ENCODE data around the gene MRPL9. TPM values are rescaled to one million over a fixed set of nuclear protein-coding genes. Genes with fewer than 3 reads are reported as not detected.

The MRPL9 gene
- total RNA-seq, result 44.4 TPM

GRCh38 chr1:151762941-151763921 lies at the start of gene MRPL9:
TSS of gene MRPL9 (minus strand) at chr1:151763496. CDS start at chr1:151763479, 17 bp downstream.
- peak; percentile 85 for DNase-seq (ENCODE audit: low spot score)
- intact Hi-C loops (cut with DNase I), result no loop called here
- ATAC-seq, result peak; percentile 98

DNA sequence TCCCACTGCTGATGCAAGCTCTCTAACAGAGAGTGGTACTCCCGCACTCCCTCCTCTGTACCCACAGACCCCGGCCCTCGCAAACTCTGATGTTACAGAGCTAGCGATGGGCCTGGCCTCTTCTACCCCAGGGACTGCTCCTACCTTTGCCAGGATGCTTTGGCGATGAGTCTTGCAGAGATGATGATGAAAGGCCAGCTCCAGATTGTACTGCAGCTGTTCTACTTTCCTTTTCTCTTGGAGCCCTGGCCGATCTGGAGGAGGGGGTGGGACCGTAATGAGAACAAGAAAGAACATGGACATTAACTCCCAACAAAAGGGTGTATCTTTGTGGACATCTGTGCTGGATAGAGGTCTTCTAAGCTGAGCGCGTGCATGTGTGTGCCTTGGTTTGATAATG lies 47.9 kb upstream of the MRPL9 start:
- ATAC-seq (no peak), DNase-seq (ENCODE audit: low spot score) (no peak)
- intact Hi-C loops (cut with DNase I), result no loop called here

GRCh38 chr1:151809985-151810556 lies 46.8 kb upstream of the MRPL9 start:
- no peak for ATAC-seq
- DNase-seq (ENCODE audit: low spot score), result no peak
- intact Hi-C loops (cut with DNase I), result no loop called here

- ATAC-seq, result no peak
- intact Hi-C loops (cut with DNase I), result no loop called here
- no peak for DNase-seq (ENCODE audit: low spot score)
Observed at GRCh38 chr1:151809290-151809984, 46.1 kb upstream of the MRPL9 start.

DNA sequence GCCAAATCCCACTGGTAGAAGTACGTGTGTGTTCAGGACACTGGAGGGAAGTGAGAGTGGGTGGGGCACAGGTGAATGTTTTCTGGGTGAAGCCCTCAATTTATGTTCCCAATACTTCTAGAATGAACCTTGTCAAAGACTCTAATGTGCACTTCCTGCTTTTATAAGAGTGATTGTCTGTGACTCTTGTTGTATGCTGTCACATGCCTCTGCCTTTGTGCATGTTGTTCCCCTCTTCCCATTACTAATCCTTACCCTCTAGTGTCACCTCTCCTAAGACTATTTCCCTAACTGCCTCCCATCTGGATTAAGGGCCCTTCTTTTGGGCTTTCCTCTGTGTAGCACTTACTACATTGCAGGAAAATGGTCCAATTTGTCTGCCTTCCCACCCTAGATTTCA lies 44.5 kb upstream of the MRPL9 start:
- intact Hi-C loops (cut with DNase I), result no loop called here
- ATAC-seq, result no peak
- peak; percentile 28 for DNase-seq (ENCODE audit: low spot score)

- intact Hi-C loops (cut with DNase I), result no loop called here
- DNase-seq (ENCODE audit: low spot score), result peak; percentile 45
- no peak for ATAC-seq
Observed at GRCh38 chr1:151807131-151807530, 43.8 kb upstream of the MRPL9 start.

- ATAC-seq (no peak), DNase-seq (ENCODE audit: low spot score) (peak; percentile 45)
- intact Hi-C loops (cut with DNase I), result no loop called here
Observed at GRCh38 chr1:151806170-151806569, 42.9 kb upstream of the MRPL9 start.

DNA sequence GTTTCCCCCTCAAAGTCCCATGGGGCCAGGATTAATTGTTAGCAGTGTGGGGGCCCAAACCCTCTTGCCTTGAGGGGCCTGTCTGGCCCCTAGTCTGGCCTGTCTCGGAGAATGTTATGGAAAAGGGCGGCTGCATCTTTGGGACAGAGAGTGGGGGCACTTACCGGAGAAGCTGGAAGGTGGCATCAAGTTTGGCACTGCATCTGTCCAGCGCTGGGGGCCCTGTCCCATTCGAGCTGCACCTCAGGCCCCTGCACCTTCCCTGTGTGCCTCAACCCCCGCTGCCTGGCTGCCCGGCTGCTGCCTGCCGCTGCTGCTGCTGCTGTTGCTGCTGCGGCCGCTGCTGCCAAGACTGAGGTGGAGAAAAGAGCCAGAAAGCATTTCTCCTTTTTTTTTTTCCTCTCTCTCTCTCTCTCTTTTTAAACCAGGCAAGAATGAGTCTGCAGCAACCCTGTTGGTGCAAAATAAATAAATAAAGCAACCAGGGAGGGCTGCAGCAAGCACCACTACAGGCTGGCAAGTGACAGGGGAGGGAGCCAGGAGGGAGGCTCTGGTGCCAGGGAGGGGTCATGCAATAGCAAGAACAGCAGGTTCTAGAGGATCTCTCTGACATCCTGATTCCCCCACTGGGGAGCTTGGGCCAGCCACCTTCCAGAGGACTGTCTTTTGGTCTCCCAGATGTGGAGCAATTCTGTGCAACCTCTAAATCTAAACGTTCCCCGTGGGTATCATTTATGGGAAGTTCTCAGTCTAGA lies 41.9 kb upstream of the MRPL9 start, which contains the start of gene LINGO4:
LINGO4 (minus strand) TSS at position 354 of the 755 bp plus-strand sequence. CDS start 2,715 bp downstream, outside the sequence.
- intact Hi-C loops (cut with DNase I), result no loop called here
- ATAC-seq (no peak), DNase-seq (ENCODE audit: low spot score) (peak; percentile 31)

GRCh38 chr1:151803915-151804314 lies 40.6 kb upstream of the MRPL9 start:
- intact Hi-C loops (cut with DNase I), result no loop called here
- ATAC-seq (no peak), DNase-seq (ENCODE audit: low spot score) (no peak)

GRCh38 chr1:151803164-151803563 lies 39.9 kb upstream of the MRPL9 start:
- intact Hi-C loops (cut with DNase I), result no loop called here
- no peak for ATAC-seq
- peak; percentile 27 for DNase-seq (ENCODE audit: low spot score)

DNA sequence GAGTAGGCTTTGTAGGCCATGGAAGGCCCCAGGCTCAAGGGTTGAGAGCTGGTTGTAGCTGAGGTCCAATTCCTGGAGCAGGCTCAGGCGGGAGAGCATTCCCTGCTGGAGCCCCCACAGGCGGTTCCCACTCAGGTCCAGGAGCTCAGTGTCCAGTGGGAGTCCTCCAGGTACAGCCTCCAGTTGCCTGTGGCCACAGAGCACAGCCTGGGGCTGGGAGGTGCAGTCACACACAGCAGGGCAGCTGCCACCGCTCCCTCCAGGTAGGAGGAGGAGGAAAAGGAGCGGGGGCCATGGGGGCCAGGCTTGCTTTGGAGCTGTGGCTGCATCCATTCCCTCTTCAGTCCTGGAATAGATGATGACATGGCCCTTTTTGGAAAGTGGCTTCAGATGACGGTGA lies 39.1 kb upstream of the MRPL9 start:
- intact Hi-C loops (cut with DNase I), result no loop called here
- ATAC-seq, result no peak
- DNase-seq (ENCODE audit: low spot score), result no peak

DNA sequence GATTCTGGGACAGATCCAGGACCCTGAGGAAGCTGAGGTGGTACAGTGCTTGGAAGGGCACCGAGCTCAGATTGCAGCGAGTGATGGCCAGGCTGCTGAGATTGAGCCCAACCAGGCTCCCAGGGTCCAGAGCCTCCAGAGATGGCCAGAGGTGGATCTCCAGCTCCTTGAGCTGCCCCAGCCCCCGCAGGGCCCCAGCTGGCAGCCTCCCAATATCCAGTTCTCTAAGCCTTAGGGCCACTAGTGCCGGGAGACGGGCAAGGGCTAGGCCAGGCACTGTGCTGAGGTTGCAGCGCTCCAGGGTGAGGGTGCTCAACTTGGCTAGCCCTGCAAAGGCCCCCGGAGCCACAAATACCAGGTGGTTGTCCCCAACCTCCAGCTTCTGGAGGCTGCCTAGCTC lies 38.5 kb upstream of the MRPL9 start:
- no peak for DNase-seq (ENCODE audit: low spot score)

DNA sequence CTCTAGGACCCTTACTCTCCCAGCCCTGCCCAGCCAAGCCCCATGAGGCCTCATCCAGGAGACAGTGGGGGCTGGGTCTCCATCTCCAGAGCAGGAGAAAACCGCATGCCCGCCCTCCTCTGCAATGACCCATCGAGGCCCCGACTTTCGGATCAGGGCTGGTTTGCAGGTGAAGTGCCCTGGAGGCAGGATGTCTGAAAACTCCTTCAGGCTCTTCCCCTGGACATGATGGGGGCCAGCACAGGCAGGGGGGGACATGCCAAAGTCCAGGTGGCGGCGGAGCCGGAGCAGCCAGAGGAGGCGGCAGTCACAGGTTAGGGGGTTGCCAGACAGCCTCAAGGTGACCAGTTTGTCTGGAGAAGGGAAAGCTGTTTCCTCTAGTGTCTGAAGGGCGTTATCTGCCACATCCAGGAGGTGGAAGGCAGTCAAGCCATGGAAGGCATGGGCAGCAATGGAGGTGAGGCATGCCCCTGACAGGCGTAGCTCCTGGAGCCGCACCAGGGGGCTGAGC lies 38.1 kb upstream of the MRPL9 start:
- no peak for ATAC-seq
- intact Hi-C loops (cut with DNase I), result no loop called here
- DNase-seq (ENCODE audit: low spot score), result no peak

More for the DNA sequence above, 38.5 kb upstream of the MRPL9 start:
- intact Hi-C loops (cut with DNase I), result no loop called here
- no peak for ATAC-seq

DNA sequence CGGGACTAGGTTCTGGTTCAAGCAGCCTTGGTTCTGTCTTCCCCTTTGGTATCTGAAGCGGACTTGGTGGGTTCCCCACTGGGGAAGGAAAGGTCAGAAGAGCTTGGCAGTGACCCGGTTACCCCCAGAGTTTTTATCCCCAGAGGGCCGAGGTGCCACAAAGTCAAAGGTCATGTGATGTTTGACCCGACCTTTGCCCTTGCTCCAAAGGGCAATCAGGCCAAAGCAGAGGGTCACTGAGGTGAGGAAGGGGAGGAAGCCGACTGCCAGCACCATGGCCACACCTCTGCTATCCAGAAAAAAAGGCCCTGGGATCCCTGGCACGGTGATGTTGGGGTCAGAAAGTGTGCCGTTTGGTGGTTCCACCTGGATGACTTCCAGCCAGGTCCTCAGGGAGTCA lies 37.5 kb upstream of the MRPL9 start:
- DNase-seq (ENCODE audit: low spot score), result no peak
- intact Hi-C loops (cut with DNase I), result no loop called here
- no peak for ATAC-seq

DNA sequence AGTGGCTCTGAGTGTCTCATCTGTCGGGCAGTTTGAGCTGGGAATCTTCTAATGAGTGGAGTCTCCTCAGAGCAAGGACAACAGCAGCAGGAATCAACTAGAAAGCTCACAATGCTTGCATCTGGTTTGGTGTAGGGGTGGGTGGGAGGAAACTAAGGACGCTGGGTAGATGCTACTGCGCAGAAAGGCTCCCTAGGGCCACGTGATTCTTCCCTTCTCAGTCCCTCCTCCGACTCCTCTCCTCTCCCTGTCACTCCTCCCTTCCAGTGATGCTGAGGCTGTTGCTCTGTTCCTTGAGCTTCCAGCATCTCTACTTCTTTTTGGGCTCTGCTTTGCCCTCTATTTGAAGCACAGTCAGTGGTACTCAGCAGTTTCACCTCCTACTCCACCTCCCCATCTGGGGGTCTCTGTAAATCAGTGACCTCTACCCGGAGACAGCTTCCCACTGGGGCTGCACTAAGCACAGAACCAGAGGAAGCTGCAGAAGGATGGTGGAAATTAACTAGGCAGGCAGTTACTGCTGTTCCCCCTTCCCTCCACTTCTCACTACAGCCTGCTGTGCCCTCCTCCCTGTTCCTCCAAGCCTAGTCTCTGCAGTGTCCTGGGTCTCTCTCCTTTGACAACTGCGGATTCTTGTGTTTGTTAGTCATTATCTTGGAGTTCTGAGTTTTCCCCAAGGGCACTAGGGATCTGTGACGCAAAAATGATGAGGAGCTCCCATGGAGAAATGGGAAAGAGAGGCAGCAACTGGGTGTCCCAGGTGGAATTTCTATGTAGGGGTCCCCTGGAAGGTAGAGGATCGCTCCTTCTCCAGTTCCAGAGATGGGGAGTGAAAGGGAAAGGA lies 36.1 kb upstream of the MRPL9 start:
- DNase-seq (ENCODE audit: low spot score), result no peak
- intact Hi-C loops (cut with DNase I), result no loop called here
- no peak for ATAC-seq

DNA sequence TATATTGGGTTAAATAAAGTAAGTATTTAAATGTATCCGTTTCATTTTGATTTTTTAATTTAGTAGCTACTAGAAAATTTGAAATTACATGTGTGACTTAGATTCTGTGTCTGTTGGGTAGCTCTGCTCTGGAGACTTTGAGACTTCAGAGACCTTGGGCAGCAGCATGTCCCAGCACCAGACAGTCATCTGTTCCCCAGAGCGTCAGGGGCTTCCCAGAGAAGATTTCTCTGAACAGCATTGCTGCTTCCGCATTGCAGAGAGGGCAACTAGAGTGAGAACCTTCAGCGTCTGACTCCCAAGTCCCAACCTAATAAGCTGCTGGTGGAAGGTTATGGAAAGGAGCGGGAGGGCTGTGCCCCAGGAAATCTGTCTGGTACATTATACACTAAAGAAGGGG lies 35.3 kb upstream of the MRPL9 start:
- intact Hi-C loops (cut with DNase I), result no loop called here
- ATAC-seq, result no peak

GRCh38 chr1:151790940-151791651 lies 27.8 kb upstream of the MRPL9 start:
- ATAC-seq (peak; percentile 7), DNase-seq (ENCODE audit: low spot score) (no peak)
- intact Hi-C loops (cut with DNase I), result no loop called here

More for the DNA sequence above, 35.3 kb upstream of the MRPL9 start:
- DNase-seq (ENCODE audit: low spot score), result no peak

All from sciatic nerve (tissue), 2 donors.